NCI-H748 treated with DMSO at 0.1 percent for 48 hours (cell line): Measurements from ENCODE around the gene PHLPP2.
A peak's percentile ranks its signal among the peaks of the same experiment; 100 is the strongest.
"Not testable (repeated sequence)": the region's sequence is repeated elsewhere in the genome, so short reads cannot be mapped to it uniquely, and the experiment has no call there.

Experiments
- DNase-seq: peaks from one replicate; lab custom pipeline; 2025; lab: John Stamatoyannopoulos, UW

PHLPP2 gene

GRCh38 chr16:71722801-71723536 lies 1.5 kb downstream of the PHLPP2 start:
- peak; percentile 31 for DNase-seq

GRCh38 chr16:71721066-71721740 lies 3.3 kb downstream of the PHLPP2 start:
- DNase-seq: no peak

- DNase-seq: no peak
Observed at GRCh38 chr16:71712501-71712900, 12.0 kb downstream of the PHLPP2 start.

- DNase-seq: no peak
Observed at GRCh38 chr16:71711789-71712188, 12.7 kb downstream of the PHLPP2 start.

GRCh38 chr16:71709229-71709781 lies 15.2 kb downstream of the PHLPP2 start:
- DNase-seq: no peak

- no peak for DNase-seq
Observed at GRCh38 chr16:71708696-71709095, 15.8 kb downstream of the PHLPP2 start.

- DNase-seq: no peak
Observed at GRCh38 chr16:71707199-71707598, 17.3 kb downstream of the PHLPP2 start.

GRCh38 chr16:71706046-71706445 lies 18.5 kb downstream of the PHLPP2 start:
- no peak for DNase-seq

- DNase-seq: no peak
Observed at GRCh38 chr16:71703333-71703732, 21.2 kb downstream of the PHLPP2 start.

- no peak for DNase-seq
Observed at GRCh38 chr16:71700831-71701230, 23.7 kb downstream of the PHLPP2 start.

- DNase-seq: no peak
Observed at GRCh38 chr16:71698491-71698890, 26.0 kb downstream of the PHLPP2 start.

- DNase-seq: no peak
Observed at GRCh38 chr16:71693164-71693563, 31.3 kb downstream of the PHLPP2 start.

- DNase-seq: no peak
Observed at GRCh38 chr16:71689901-71690300, 34.6 kb downstream of the PHLPP2 start.

GRCh38 chr16:71687861-71688260 lies 36.6 kb downstream of the PHLPP2 start:
- no peak for DNase-seq

- not testable (repeated sequence) for DNase-seq
Observed at GRCh38 chr16:71684280-71684679, 40.2 kb downstream of the PHLPP2 start.

- DNase-seq: no peak
Observed at GRCh38 chr16:71681360-71681759, 43.1 kb downstream of the PHLPP2 start.

- no peak for DNase-seq
Observed at GRCh38 chr16:71676236-71676635, 48.3 kb downstream of the PHLPP2 start.

- no peak for DNase-seq
Observed at GRCh38 chr16:71675380-71675779, 49.1 kb downstream of the PHLPP2 start.

GRCh38 chr16:71674229-71674628 lies 50.3 kb downstream of the PHLPP2 start:
- DNase-seq: no peak

- no peak for DNase-seq
Observed at GRCh38 chr16:71673582-71673973, 50.9 kb downstream of the PHLPP2 start.

GRCh38 chr16:71672803-71673581 lies 51.5 kb downstream of the PHLPP2 start:
- no peak for DNase-seq

GRCh38 chr16:71672125-71672524 lies 52.4 kb downstream of the PHLPP2 start:
- DNase-seq: no peak

- DNase-seq: no peak
Observed at GRCh38 chr16:71671165-71671564, 53.3 kb downstream of the PHLPP2 start.
